Thymus (tissue), 11 donors: Measurements from ENCODE around the gene ABI3. TPM values are rescaled to one million over a fixed set of nuclear protein-coding genes. Genes with fewer than 3 reads are reported as not detected.

ENCODE experiments used
- DNase-seq, 9 donors: peaks; one replicate each; pipeline ENCODE4 v3.0.0-alpha.2; 2013; ENCODE audit warnings: low spot score in 9 of 9, low read depth in 6 of 9, missing footprints in 1 of 9
- H3K27ac ChIP-seq, 2 donors: one replicate each; pipeline ENCODE4 v1.5.1; 2013; ENCODE audit warnings: control low read depth in 1 of 2, low read depth in 1 of 2, low read length in 1 of 2, mild to moderate bottlenecking in 1 of 2, moderate library complexity in 1 of 2
- H3K27me3 ChIP-seq, 2 donors: one replicate each; pipeline ENCODE4 v1.5.1; 2013; ENCODE audit warnings: low read length in 1 of 2; ENCODE audit not compliant: control insufficient read depth in 2 of 2, insufficient read depth in 1 of 2
- H3K36me3 ChIP-seq, 2 donors: one replicate each; pipeline ENCODE4 v1.5.1; 2013; ENCODE audit warnings: low read length in 1 of 2, mild to moderate bottlenecking in 1 of 2, moderate library complexity in 1 of 2; ENCODE audit not compliant: control insufficient read depth in 2 of 2, insufficient read depth in 2 of 2
- H3K4me1 ChIP-seq, 2 donors: one replicate each; pipeline ENCODE4 v1.5.1; 2013; ENCODE audit warnings: low read length in 2 of 2; ENCODE audit not compliant: control insufficient read depth in 2 of 2, insufficient read depth in 2 of 2
- H3K4me3 ChIP-seq, 2 donors: one replicate each; pipeline ENCODE4 v1.5.1; 2013; ENCODE audit warnings: low read length in 2 of 2, control low read depth in 1 of 2, mild to moderate bottlenecking in 1 of 2
- H3K9me3 ChIP-seq, 2 donors: one replicate each; pipeline ENCODE4 v1.5.1; 2013; ENCODE audit warnings: low read length in 1 of 2, mild to moderate bottlenecking in 1 of 2; ENCODE audit not compliant: control insufficient read depth in 2 of 2, insufficient read depth in 1 of 2
- WGBS: extraction: QIAGEN DNeasy Blood & Tissue Kit; methylation state at CpG from one replicate; pipeline ENCODE4 v1.1.7; 2013; 5-methylcytosine and 5-hydroxymethylcytosine counted together
- polyA plus RNA-seq: library from polyadenylated mRNA; stranded (reverse); fragments of 200-250 nt; gene quantifications from one replicate; pipeline ENCODE4 v1.2.3, GENCODE V29; 2013
- total RNA-seq: library from RNA; stranded (reverse); fragments of 120-200 nt; gene quantifications from one replicate; pipeline ENCODE4 v1.2.4, GENCODE V29; 2013
- donor health status: healthy.

The ABI3 gene
- total and polyA plus RNA-seq, 2 donors, result 12.6 to 13.4 TPM

- DNase-seq, result peak in 5 of 9 donors; percentile 65 to 90 (median 75)
- H3K27ac ChIP-seq, result peak overlapping the region; percentile 72 to 83
- H3K4me1 ChIP-seq, result peaks cover 24 to 67% of the 10 kb centered on the region in 2 donors
- H3K9me3 ChIP-seq, result no peaks in the 10 kb centered on the region
- WGBS, result 42% methylated on average over 17 of the region's 17 CpGs
- peaks cover 2 to 8% of the 10 kb centered on the region in 2 donors for H3K27me3 ChIP-seq
- no peak overlapping the region for H3K4me3 ChIP-seq
- peaks cover 0 to 30% of the 10 kb centered on the region in 2 donors for H3K36me3 ChIP-seq
Measured at GRCh38 chr17:49217651-49218413, 7.3 kb downstream of the ABI3 start.

DNA sequence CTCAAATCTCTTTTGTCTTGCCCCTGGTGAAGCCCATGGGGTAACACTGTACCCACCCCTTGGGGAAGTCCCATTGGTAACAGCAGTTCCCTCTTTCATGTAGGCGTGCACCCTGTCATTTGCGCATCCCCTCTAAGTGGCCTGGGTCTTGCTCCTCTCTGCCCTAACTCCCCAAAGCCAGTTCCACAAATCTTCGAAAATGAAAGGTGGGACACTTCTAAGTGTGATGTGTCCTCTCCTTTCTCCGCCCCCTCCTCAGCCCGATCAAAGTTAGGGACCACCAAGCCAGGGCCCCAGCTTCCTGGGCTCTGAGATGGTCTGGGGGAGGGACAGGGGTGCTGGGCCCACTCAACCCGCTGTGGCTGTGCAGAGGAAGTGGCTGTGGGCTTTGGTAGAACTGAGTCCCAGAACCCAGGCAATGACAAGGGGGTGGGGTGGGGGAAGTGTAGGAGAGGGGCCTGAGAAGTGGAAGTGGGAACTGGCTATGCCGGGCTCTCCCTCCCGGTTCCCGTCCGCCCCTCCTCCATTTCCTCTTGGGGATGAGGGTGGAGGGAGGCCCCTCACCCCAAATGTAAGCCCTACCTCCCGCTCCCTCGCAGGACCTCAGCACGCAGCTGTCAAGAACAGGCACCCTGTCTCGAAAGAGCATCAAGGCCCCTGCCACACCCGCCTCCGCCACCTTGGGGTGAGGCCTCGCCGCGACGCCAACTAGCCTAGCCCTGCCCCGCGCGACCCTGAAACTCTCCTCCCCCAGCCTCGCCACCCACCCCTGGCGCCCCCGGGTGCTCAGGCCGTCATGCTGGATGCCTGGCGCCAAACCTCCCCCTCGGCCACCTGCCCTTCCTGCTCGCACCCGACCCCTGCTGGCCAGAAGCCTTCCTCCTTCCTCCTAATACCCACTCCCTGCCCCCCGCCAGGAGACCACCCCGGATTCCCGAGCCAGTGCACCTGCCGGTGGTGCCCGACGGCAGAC, 8.7 kb downstream of the ABI3 start:
- DNase-seq, result peak in 2 of 9 donors; percentile 37 to 65
- Histone ChIP-seq H3K27me3 (peaks cover 14 to 22% of the 10 kb centered on the region in 2 donors), H3K27ac (peak overlapping the region; percentile 47 to 48), H3K36me3 (peaks cover 0 to 29% of the 10 kb centered on the region in 2 donors), H3K9me3 (peaks cover 0 to 2% of the 10 kb centered on the region in 2 donors), H3K4me3 (no peak overlapping the region), H3K4me1 (peaks cover 29 to 69% of the 10 kb centered on the region in 2 donors)
- 40% methylated on average over 37 of the region's 37 CpGs for WGBS

GRCh38 chr17:49219987-49220386, 9.5 kb downstream of the ABI3 start:
- H3K9me3 ChIP-seq, result peaks cover 0 to 2% of the 10 kb centered on the region in 2 donors
- H3K4me1 ChIP-seq, result peaks cover 37 to 75% of the 10 kb centered on the region in 2 donors
- H3K4me3 ChIP-seq, result no peak overlapping the region
- H3K27me3 ChIP-seq, result peaks cover 21 to 29% of the 10 kb centered on the region in 2 donors
- no peak for DNase-seq
- H3K27ac ChIP-seq, result peak overlapping the region in 1 of 2 donors; percentile 25
- 96% methylated on average over 15 of the region's 15 CpGs for WGBS
- H3K36me3 ChIP-seq, result peaks cover 0 to 29% of the 10 kb centered on the region in 2 donors

DNA sequence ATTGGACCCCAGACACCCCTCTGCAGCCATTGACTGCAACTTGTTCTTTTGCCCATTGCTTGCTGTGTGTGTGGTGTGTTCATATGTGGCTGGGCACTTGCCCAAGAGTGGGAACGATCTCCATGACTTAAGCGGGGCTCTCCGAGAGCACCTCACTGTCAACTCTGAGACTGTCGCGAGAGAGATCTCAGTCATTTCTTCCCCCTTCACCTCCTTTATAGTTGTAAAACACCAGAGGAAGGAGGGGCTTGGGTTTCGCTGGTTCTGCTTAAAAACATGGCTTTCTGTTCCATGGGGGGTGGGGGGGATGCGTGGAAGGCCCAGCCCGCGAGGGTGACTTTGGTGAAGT, 12.6 kb downstream of the ABI3 start:
- DNase-seq, result no peak
- Histone ChIP-seq H3K36me3 (peaks cover 0 to 14% of the 10 kb centered on the region in 2 donors), H3K4me3 (no peak overlapping the region), H3K9me3 (peaks cover 0 to 2% of the 10 kb centered on the region in 2 donors), H3K27me3 (peaks cover 37 to 60% of the 10 kb centered on the region in 2 donors), H3K4me1 (peaks cover 27 to 52% of the 10 kb centered on the region in 2 donors), H3K27ac (no peak overlapping the region)
- WGBS, result 53% methylated on average over 9 of the region's 9 CpGs

GRCh38 chr17:49223517-49224197, 13.2 kb downstream of the ABI3 start:
- H3K4me1 ChIP-seq, result peaks cover 27 to 47% of the 10 kb centered on the region in 2 donors
- peaks cover 0 to 14% of the 10 kb centered on the region in 2 donors for H3K36me3 ChIP-seq
- 6% methylated on average over 31 of the region's 31 CpGs for WGBS
- no peak overlapping the region for H3K27ac ChIP-seq
- H3K4me3 ChIP-seq, result peak overlapping the region in 1 of 2 donors; percentile 30
- H3K9me3 ChIP-seq, result peaks cover 0 to 2% of the 10 kb centered on the region in 2 donors
- peak in 2 of 9 donors; percentile 63 for DNase-seq
- H3K27me3 ChIP-seq, result peaks cover 37 to 65% of the 10 kb centered on the region in 2 donors

- Histone ChIP-seq H3K36me3 (peaks cover 0 to 14% of the 10 kb centered on the region in 2 donors), H3K27me3 (peaks cover 43 to 73% of the 10 kb centered on the region in 2 donors)
Measured at GRCh38 chr17:49224198-49224996, 13.9 kb downstream of the ABI3 start.

DNA sequence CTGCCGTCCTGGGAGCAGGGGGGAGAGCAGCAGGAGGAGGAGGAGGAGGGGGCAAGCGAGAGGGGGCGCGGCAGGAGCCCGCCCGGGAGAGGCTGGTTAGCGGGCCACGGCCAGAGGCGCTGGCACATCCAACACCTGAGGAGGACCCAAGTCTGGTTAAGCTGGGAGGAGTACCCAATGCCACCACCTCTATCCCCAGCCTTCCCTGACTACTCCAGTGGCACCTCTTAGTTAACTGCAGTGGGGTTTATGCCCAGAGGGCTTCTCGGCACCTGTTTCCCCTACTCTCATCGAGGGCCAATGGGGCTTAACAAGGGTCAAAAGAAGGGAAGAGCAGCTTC, 14.5 kb downstream of the ABI3 start:
- 28% methylated on average over 11 of the region's 11 CpGs for WGBS
- no peak for DNase-seq
- peaks cover 47 to 79% of the 10 kb centered on the region in 2 donors for H3K27me3 ChIP-seq
- H3K9me3 ChIP-seq, result peaks cover 0 to 2% of the 10 kb centered on the region in 2 donors
- peak overlapping the region in 1 of 2 donors; percentile 30 for H3K4me3 ChIP-seq
- H3K27ac ChIP-seq, result no peak overlapping the region
- H3K4me1 ChIP-seq, result peaks cover 19 to 35% of the 10 kb centered on the region in 2 donors
- peaks cover 0 to 13% of the 10 kb centered on the region in 2 donors for H3K36me3 ChIP-seq

More at GRCh38 chr17:49224198-49224996, 13.9 kb downstream of the ABI3 start:
- H3K4me3 ChIP-seq, result peak overlapping the region in 1 of 2 donors; percentile 30
- 2% methylated on average over 95 of the region's 95 CpGs for WGBS
- peak overlapping the region in 1 of 2 donors; percentile 36 for H3K27ac ChIP-seq
- peaks cover 22 to 40% of the 10 kb centered on the region in 2 donors for H3K4me1 ChIP-seq
- H3K9me3 ChIP-seq, result peaks cover 0 to 2% of the 10 kb centered on the region in 2 donors
- DNase-seq, result peak in 2 of 9 donors; percentile 38 to 62
